Esophagus muscularis mucosa (tissue), 4 donors: Measurements from ENCODE around the gene BPIFB4.

Source experiments
- CTCF ChIP-seq, 3 experiments: fragments of 200-600 bp in 2 of 3; fragments of 450-650 bp in 1 of 3; sonication (generic) in 2 of 3; IDR thresholded peaks; one replicate each; pipeline ENCODE4 v1.5.1; 2017 to 2019; ENCODE audit warnings: antibody characterized with exemption in 3 of 3, mild to moderate bottlenecking in 2 of 3, moderate library complexity in 1 of 3
- EP300 ChIP-seq: sonication (generic); formaldehyde crosslinking; IDR thresholded peaks from one replicate; pipeline ENCODE4 v1.6.1; 2017; ENCODE audit warnings: antibody characterized with exemption
- POLR2A ChIP-seq: fragments of 450-650 bp; IDR thresholded peaks from one replicate; pipeline ENCODE4 v1.6.1; 2017; ENCODE audit warnings: antibody characterized with exemption, moderate library complexity, mild to moderate bottlenecking, low read depth
- POLR2AphosphoS5 ChIP-seq, 2 donors: sonication (generic); formaldehyde crosslinking; IDR thresholded peaks; one replicate each; pipeline ENCODE4 v1.6.1; 2017; ENCODE audit warnings: antibody characterized with exemption in 2 of 2

GRCh38 chr20:33091693-33092092 lies 12.2 kb downstream of the BPIFB4 start:
- TF ChIP-seq CTCF (IDR thresholded peaks at IDR 0.05) (no peak), EP300 (no peak), POLR2AphosphoS5 (IDR thresholded peaks at IDR 0.05) (no peak), POLR2A (no peak)
